SK-N-SH (cell line): ENCODE results near the gene PSMA6. TPM values are rescaled to one million over a fixed set of nuclear protein-coding genes. Genes with fewer than 3 reads are reported as not detected.
"Not testable (repeated sequence)": the region's sequence is repeated elsewhere in the genome, so short reads cannot be mapped to it uniquely, and the experiment has no call there.

Experiments used
- CTCF ChIA-PET: fragments of 300-600, 350-600 bp; formaldehyde crosslinking; extraction: SDS; loops from one replicate; lab custom pipeline; 2021; lab: Yijun Ruan, JAX
- POLR2A ChIA-PET: fragments of 350-600 bp; sonication (Branson Sonifier 250); formaldehyde crosslinking; extraction: SDS; loops from one replicate; lab custom pipeline; 2020; ENCODE audit warnings: antibody characterized with exemption, inconsistent platforms; lab: Yijun Ruan, JAX
- DNase-seq: peaks from one replicate; pipeline ENCODE4 v3.0.0; 2012
- H2AFZ ChIP-seq: fragments of 200-600 bp; sonication (generic); 2 replicates; pipeline ENCODE4 v1.8.1; 2016; ENCODE audit warnings: antibody characterized with exemption, mild to moderate bottlenecking, low read depth
- H3F3A ChIP-seq: fragments of 200-600 bp; sonication (generic); replicated peaks from 2 replicates; pipeline ENCODE3; 2016; ENCODE audit warnings: antibody characterized with exemption, mild to moderate bottlenecking; ENCODE audit not compliant: insufficient read depth
- H3K27ac ChIP-seq, 2 experiments: fragments of 200-500 bp in 1 of 2; fragments of 200-600 bp in 1 of 2; sonication (Bioruptor generic) in 1 of 2; sonication (generic), shearing (Covaris generic) in 1 of 2; 2 replicates each; pipeline versions ENCODE4 v1.5.1 to v1.6.1; 2014 to 2016; ENCODE audit warnings: low read depth in 2 of 2, inconsistent platforms in 1 of 2, low read length in 1 of 2, mild to moderate bottlenecking in 1 of 2, mixed read lengths in 1 of 2
- H3K27me3 ChIP-seq: fragments of 200-600 bp; sonication (generic), shearing (Covaris generic); 2 replicates; pipeline ENCODE4 v1.6.1; 2016; ENCODE audit warnings: mixed run types; ENCODE audit not compliant: insufficient read depth
- H3K36me3 ChIP-seq, 2 experiments: fragments of 200-500 bp in 1 of 2; fragments of 200-600 bp in 1 of 2; sonication (Bioruptor generic) in 1 of 2; sonication (generic) in 1 of 2; replicated peaks in 1 of 2; 2 replicates each; pipeline versions ENCODE3 to v1.5.1; 2014 to 2016; ENCODE audit warnings: low read length in 1 of 2, mild to moderate bottlenecking in 1 of 2; ENCODE audit not compliant: insufficient read depth in 2 of 2, control insufficient read depth in 1 of 2
- H3K4me1 ChIP-seq, 2 experiments: fragments of 200-500 bp in 1 of 2; fragments of 200-600 bp in 1 of 2; sonication (Bioruptor generic) in 1 of 2; sonication (generic), shearing (Covaris generic) in 1 of 2; 2 replicates each; pipeline versions ENCODE4 v1.5.1 to v1.6.1; 2014 to 2016; ENCODE audit warnings: low read depth in 1 of 2, low read length in 1 of 2, mixed run types in 1 of 2; ENCODE audit not compliant: insufficient read depth in 2 of 2, control insufficient read depth in 1 of 2
- H3K4me2 ChIP-seq: fragments of 200-600 bp; sonication (generic), shearing (Covaris generic); 2 replicates; pipeline ENCODE4 v1.6.1; 2017; ENCODE audit warnings: mixed run types
- H3K4me3 ChIP-seq, 2 experiments: fragments of 200-500 bp in 1 of 2; fragments of 200-600 bp in 1 of 2; sonication (Bioruptor generic) in 1 of 2; sonication (generic), shearing (Covaris generic) in 1 of 2; 2 replicates each; pipeline versions ENCODE4 v1.5.1 to v1.8.1; 2014 to 2016; ENCODE audit warnings: low read depth in 2 of 2, inconsistent platforms in 1 of 2, low read length in 1 of 2, mild to moderate bottlenecking in 1 of 2, mixed read lengths in 1 of 2, moderate library complexity in 1 of 2
- H3K79me2 ChIP-seq: fragments of 200-600 bp; sonication (generic); 2 replicates; pipeline ENCODE4 v1.8.1; 2017; ENCODE audit warnings: mild to moderate bottlenecking; ENCODE audit not compliant: insufficient read depth
- H3K9ac ChIP-seq: fragments of 200-600 bp; sonication (generic); 2 replicates; pipeline ENCODE4 v1.6.1; 2017; ENCODE audit warnings: mixed run types
- H3K9me2 ChIP-seq: fragments of 200-600 bp; sonication (generic); 2 replicates; pipeline ENCODE4 v1.6.1; 2017; ENCODE audit warnings: mixed run types
- H3K9me3 ChIP-seq: fragments of 200-600 bp; sonication (generic); 2 replicates; pipeline ENCODE4 v1.6.1; 2017; ENCODE audit warnings: mixed run types, mild to moderate bottlenecking, moderate library complexity
- H4K20me1 ChIP-seq: fragments of 200-600 bp; sonication (generic); 2 replicates; pipeline ENCODE4 v1.6.1; 2017; ENCODE audit warnings: mild to moderate bottlenecking, mixed run types; ENCODE audit not compliant: insufficient read depth
- IRF3 ChIP-seq: fragments of 150-350 bp; IDR thresholded peaks from 2 replicates; pipeline ENCODE4 v1.6.1; 2016; ENCODE audit warnings: mild to moderate bottlenecking, low read depth, low read length
- JUND ChIP-seq: IDR thresholded peaks from 2 replicates; pipeline ENCODE4 v1.4.0; 2012
- SMC3 ChIP-seq: IDR thresholded peaks from 2 replicates; pipeline ENCODE4 v1.6.1; 2012; ENCODE audit warnings: low read depth, low read length, improper control_type of control experiment
- TEAD4 ChIP-seq: IDR thresholded peaks from 2 replicates; pipeline ENCODE4 v1.4.0; 2012; ENCODE audit warnings: mild to moderate bottlenecking, borderline replicate concordance; ENCODE audit not compliant: insufficient read depth
- ZBTB33 ChIP-seq: IDR thresholded peaks from 2 replicates; pipeline ENCODE4 v1.4.0; 2012; ENCODE audit warnings: low read depth, borderline replicate concordance
- WGBS: methylation state at CpG from one replicate; pipeline ENCODE4 v1.1.6; 2017; ENCODE audit warnings: low lambda C conversion rate; 5-methylcytosine and 5-hydroxymethylcytosine counted together
- polyA plus RNA-seq, 3 experiments: library from polyadenylated mRNA; depleted of rRNA; stranded (reverse); fragments of >200 nt; gene quantifications; 2 replicates each; pipeline ENCODE4 v1.2.3, GENCODE V29; 2012

The PSMA6 gene
- polyA plus RNA-seq, 1 of the 3 experiments (the other 2 are of a cell fraction): 174 TPM

- Histone ChIP-seq H3K79me2 (no peaks in the 10 kb centered on the region), H3K36me3 (no peaks in the 10 kb centered on the region), H2AFZ (no peak overlapping the region), H3K4me3 (no peak overlapping the region), H4K20me1 (no peaks in the 10 kb centered on the region), H3K9me2 (no peaks in the 10 kb centered on the region), H3K9me3 (no peaks in the 10 kb centered on the region), H3K4me2 (no peak overlapping the region), H3K4me1 (no peaks in the 10 kb centered on the region; a peak in 1 of 4 replicates), H3K27ac (no peak overlapping the region), H3F3A (peaks cover 3% of the 10 kb centered on the region), H3K9ac (no peak overlapping the region), H3K27me3 (no peaks in the 10 kb centered on the region)
- TF ChIP-seq SMC3: no peak
- TF ChIP-seq JUND: no peak
- no peak for TF ChIP-seq IRF3
- WGBS: 79% methylated on average over 1 of the region's 1 CpG
- ChIA-PET POLR2A (no interaction called here), CTCF (no interaction called here)
- no peak for DNase-seq
These were observed 39.7 kb upstream of the PSMA6 start for GRCh38 chr14:35252451-35252868.

GRCh38 chr14:35253056-35253455, 39.1 kb upstream of the PSMA6 start:
- H3K9me2 ChIP-seq, POLR2A ChIA-PET: not testable (repeated sequence)

GRCh38 chr14:35254034-35254622, 38.1 kb upstream of the PSMA6 start:
- H3K36me3 ChIP-seq: not testable (repeated sequence)

More at GRCh38 chr14:35253056-35253455, 39.1 kb upstream of the PSMA6 start:
- DNase-seq, H3K4me3 ChIP-seq, H3K36me3 ChIP-seq, H3K9ac ChIP-seq, CTCF ChIA-PET, H3K79me2 ChIP-seq, H4K20me1 ChIP-seq, H3K9me3 ChIP-seq, H2AFZ ChIP-seq, H3K27me3 ChIP-seq, H3K4me1 ChIP-seq, H3F3A ChIP-seq, H3K4me2 ChIP-seq, H3K27ac ChIP-seq: not testable (repeated sequence)
- WGBS: 97% methylated on average over 3 of the region's 3 CpGs

GRCh38 chr14:35254736-35255135, 37.4 kb upstream of the PSMA6 start:
- H3K4me3 ChIP-seq: no peak overlapping the region
- no peak overlapping the region for H3K9ac ChIP-seq
- no peaks in the 10 kb centered on the region for H3K36me3 ChIP-seq
- CTCF ChIA-PET: no interaction called here
- no peak overlapping the region for H3K27ac ChIP-seq
- POLR2A ChIA-PET: no interaction called here
- no peaks in the 10 kb centered on the region for H3K27me3 ChIP-seq
- H3K9me2 ChIP-seq: no peaks in the 10 kb centered on the region
- no peaks in the 10 kb centered on the region for H4K20me1 ChIP-seq
- no peak for DNase-seq
- 89% methylated on average over 2 of the region's 2 CpGs for WGBS
- H2AFZ ChIP-seq: no peak overlapping the region
- H3F3A ChIP-seq: peaks cover 9% of the 10 kb centered on the region
- no peaks in the 10 kb centered on the region for H3K9me3 ChIP-seq
- no peak overlapping the region for H3K4me2 ChIP-seq
- TF ChIP-seq ZBTB33 (no peak), TEAD4 (no peak), SMC3 (no peak)
- no peaks in the 10 kb centered on the region; a peak in 1 of 4 replicates for H3K4me1 ChIP-seq
- H3K79me2 ChIP-seq: no peaks in the 10 kb centered on the region

More at GRCh38 chr14:35254034-35254622, 38.1 kb upstream of the PSMA6 start:
- H3K9me2 ChIP-seq, POLR2A ChIA-PET, H3K4me1 ChIP-seq, H3K4me3 ChIP-seq, H2AFZ ChIP-seq, H3K27ac ChIP-seq, H3K27me3 ChIP-seq, H3F3A ChIP-seq, H3K79me2 ChIP-seq, CTCF ChIA-PET, H3K9me3 ChIP-seq, H3K9ac ChIP-seq, H3K4me2 ChIP-seq, DNase-seq, H4K20me1 ChIP-seq: not testable (repeated sequence)
- 97% methylated on average over 7 of the region's 7 CpGs for WGBS
